ENCODE measurements around the gene CD300LF. TPM values are rescaled to one million over a fixed set of nuclear protein-coding genes. Genes with fewer than 3 reads are reported as not detected.

The CD300LF gene
- total RNA-seq, 4 donors from 2014 or later: not detected

GRCh38 chr17:74746922-74747321 lies 34.2 kb upstream of the CD300LF start:
- no peak overlapping the region for H3K27ac ChIP-seq
- no peak for DNase-seq
- H3K36me3 ChIP-seq: no peaks in the 10 kb centered on the region
- H3K4me3 ChIP-seq (replicated peaks in 1 of 3): no peak overlapping the region
- no peaks in the 10 kb centered on the region for H3K27me3 ChIP-seq
- H3K9me3 ChIP-seq: no peaks in the 10 kb centered on the region
- intact Hi-C loops (cut with DNase I): loop anchor here (5.0 kb wide), 1 partner anchor 210 kb away; no protein-coding TSS in a partner anchor
- peaks cover 30 to 31% of the 10 kb centered on the region in 2 donors for H3K4me1 ChIP-seq
- no peak for TF ChIP-seq CTCF (IDR thresholded peaks at IDR 0.05)
- TF ChIP-seq POLR2A (IDR thresholded peaks at IDR 0.05): no peak
- WGBS, 2 donors: 51 to 54% methylated on average over 5 to 6 of the region's 6 CpGs

GRCh38 chr17:74746376-74746775 lies 33.7 kb upstream of the CD300LF start:
- no peak overlapping the region for H3K4me3 ChIP-seq (replicated peaks in 1 of 3)
- no peak overlapping the region for H3K27ac ChIP-seq
- WGBS, 2 donors: 71 to 84% methylated on average over 5 of the region's 5 CpGs
- peaks cover 26 to 30% of the 10 kb centered on the region in 2 donors for H3K4me1 ChIP-seq
- intact Hi-C loops (cut with DNase I): loop anchor here (5.0 kb wide), 1 partner anchor 211 kb away; no protein-coding TSS in a partner anchor
- H3K9me3 ChIP-seq: no peaks in the 10 kb centered on the region
- TF ChIP-seq POLR2A (IDR thresholded peaks at IDR 0.05) (no peak), CTCF (IDR thresholded peaks at IDR 0.05) (no peak)
- DNase-seq: no peak
- no peaks in the 10 kb centered on the region for H3K27me3 ChIP-seq
- H3K36me3 ChIP-seq: no peaks in the 10 kb centered on the region

GRCh38 chr17:74745548-74746177 lies 32.9 kb upstream of the CD300LF start:
- intact Hi-C loops (cut with DNase I): loop anchor here (2.0 to 5.0 kb wide), 2 partner anchors 117 to 212 kb away; no protein-coding TSS in a partner anchor
- Histone ChIP-seq H3K27me3 (no peaks in the 10 kb centered on the region), H3K9me3 (no peaks in the 10 kb centered on the region), H3K27ac (no peak overlapping the region), H3K4me3 (replicated peaks in 1 of 3) (no peak overlapping the region), H3K4me1 (peaks cover 21 to 25% of the 10 kb centered on the region in 2 donors), H3K36me3 (no peaks in the 10 kb centered on the region)
- DNase-seq: no peak
- TF ChIP-seq POLR2A (IDR thresholded peaks at IDR 0.05) (no peak), CTCF (IDR thresholded peaks at IDR 0.05) (no peak)
- 91 to 93% methylated on average over 8 of the region's 8 CpGs for WGBS, 2 donors

GRCh38 chr17:74744714-74745547 lies 32.2 kb upstream of the CD300LF start:
- no peak for TF ChIP-seq POLR2A (IDR thresholded peaks at IDR 0.05)
- peak; percentile 98 to 100 (median 99) for TF ChIP-seq CTCF (IDR thresholded peaks at IDR 0.05)
- intact Hi-C loops (cut with DNase I): loop anchor here (2.0 to 5.0 kb wide), 3 partner anchors 42 to 212 kb away; no protein-coding TSS in a partner anchor
- Histone ChIP-seq H3K36me3 (no peaks in the 10 kb centered on the region), H3K27ac (peak overlapping the region in 2 of 3 donors; percentile 51 to 57), H3K4me3 (replicated peaks in 1 of 3) (no peak overlapping the region), H3K4me1 (peaks cover 16 to 18% of the 10 kb centered on the region in 2 donors), H3K27me3 (no peaks in the 10 kb centered on the region), H3K9me3 (no peaks in the 10 kb centered on the region)
- DNase-seq: peak; percentile 87 to 88
- WGBS, 2 donors: 33 to 36% methylated on average over 20 to 21 of the region's 24 CpGs

Data from thyroid gland (tissue), 4 donors.